GM12873 (cell line): ENCODE measurements around the gene APP.

Experiments used
- CTCF ChIP-seq: IDR thresholded peaks from 2 replicates; pipeline ENCODE4 v1.5.1; 2012; ENCODE audit warnings: low read depth, mild to moderate bottlenecking, moderate library complexity, low read length, control low read depth; ENCODE audit not compliant: insufficient read depth; ENCODE audit errors: missing control alignments

The APP gene

GRCh38 chr21:25905126-25905525 lies 265.4 kb downstream of the APP start:
- TF ChIP-seq CTCF = no peak

GRCh38 chr21:25904044-25904695 lies 266.4 kb downstream of the APP start:
- TF ChIP-seq CTCF = no peak

GRCh38 chr21:25903607-25904006 lies 267.0 kb downstream of the APP start:
- TF ChIP-seq CTCF = no peak

GRCh38 chr21:25901330-25901979 lies 269.1 kb downstream of the APP start:
- no peak for TF ChIP-seq CTCF

- TF ChIP-seq CTCF = no peak
These were observed 271.9 kb downstream of the APP start for GRCh38 chr21:25898671-25899070.

- TF ChIP-seq CTCF = no peak
These were observed 273.2 kb downstream of the APP start for GRCh38 chr21:25897383-25897782.

GRCh38 chr21:25896501-25897056 lies 274.0 kb downstream of the APP start:
- no peak for TF ChIP-seq CTCF
